Measurements from ENCODE around the gene CUTA. TPM values are rescaled to one million over a fixed set of nuclear protein-coding genes. Genes with fewer than 3 reads are reported as not detected.

Gene CUTA
- total RNA-seq, 1 experiment from 2014 or later, result 186 TPM

DNA sequence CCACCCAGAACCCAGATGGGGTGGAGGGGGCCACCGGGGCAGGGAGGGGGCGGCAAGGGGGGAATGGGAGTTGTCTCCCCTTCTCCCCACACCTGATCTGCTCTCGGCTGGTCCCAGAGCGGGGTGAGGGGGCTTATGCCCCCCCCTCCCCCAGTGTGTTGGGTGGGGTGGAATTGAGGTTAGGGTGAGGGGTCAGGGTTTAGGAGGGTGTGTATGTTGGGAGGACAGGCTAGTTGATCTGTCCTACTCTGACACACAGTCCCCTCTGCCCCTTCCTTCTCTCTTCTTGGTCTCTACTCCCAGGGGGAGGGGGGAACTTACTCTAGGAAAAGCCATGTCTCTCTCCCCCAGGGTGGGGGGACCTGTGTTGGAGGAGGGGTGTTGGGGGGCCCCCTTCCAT is 34.6 kb upstream of the CUTA start:
- DNase-seq (ENCODE audit: low read depth, low spot score) (no peak), ATAC-seq (no peak)
- TF ChIP-seq, protein P1, sequence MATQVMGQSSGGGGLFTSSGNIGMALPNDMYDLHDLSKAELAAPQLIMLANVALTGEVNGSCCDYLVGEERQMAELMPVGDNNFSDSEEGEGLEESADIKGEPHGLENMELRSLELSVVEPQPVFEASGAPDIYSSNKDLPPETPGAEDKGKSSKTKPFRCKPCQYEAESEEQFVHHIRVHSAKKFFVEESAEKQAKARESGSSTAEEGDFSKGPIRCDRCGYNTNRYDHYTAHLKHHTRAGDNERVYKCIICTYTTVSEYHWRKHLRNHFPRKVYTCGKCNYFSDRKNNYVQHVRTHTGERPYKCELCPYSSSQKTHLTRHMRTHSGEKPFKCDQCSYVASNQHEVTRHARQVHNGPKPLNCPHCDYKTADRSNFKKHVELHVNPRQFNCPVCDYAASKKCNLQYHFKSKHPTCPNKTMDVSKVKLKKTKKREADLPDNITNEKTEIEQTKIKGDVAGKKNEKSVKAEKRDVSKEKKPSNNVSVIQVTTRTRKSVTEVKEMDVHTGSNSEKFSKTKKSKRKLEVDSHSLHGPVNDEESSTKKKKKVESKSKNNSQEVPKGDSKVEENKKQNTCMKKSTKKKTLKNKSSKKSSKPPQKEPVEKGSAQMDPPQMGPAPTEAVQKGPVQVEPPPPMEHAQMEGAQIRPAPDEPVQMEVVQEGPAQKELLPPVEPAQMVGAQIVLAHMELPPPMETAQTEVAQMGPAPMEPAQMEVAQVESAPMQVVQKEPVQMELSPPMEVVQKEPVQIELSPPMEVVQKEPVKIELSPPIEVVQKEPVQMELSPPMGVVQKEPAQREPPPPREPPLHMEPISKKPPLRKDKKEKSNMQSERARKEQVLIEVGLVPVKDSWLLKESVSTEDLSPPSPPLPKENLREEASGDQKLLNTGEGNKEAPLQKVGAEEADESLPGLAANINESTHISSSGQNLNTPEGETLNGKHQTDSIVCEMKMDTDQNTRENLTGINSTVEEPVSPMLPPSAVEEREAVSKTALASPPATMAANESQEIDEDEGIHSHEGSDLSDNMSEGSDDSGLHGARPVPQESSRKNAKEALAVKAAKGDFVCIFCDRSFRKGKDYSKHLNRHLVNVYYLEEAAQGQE (IDR thresholded peaks at IDR 0.05; ENCODE audit: low read depth), result no peak
- TF ChIP-seq POLR2A (IDR thresholded peaks at IDR 0.05; ENCODE audit: borderline replicate concordance, extremely low read depth, insufficient read depth, insufficient read length) (no peak), ELF1 (IDR thresholded peaks at IDR 0.05; ENCODE audit: borderline replicate concordance, low read depth) (no peak), JUND (IDR thresholded peaks at IDR 0.05) (no peak), TCF7L2 (IDR thresholded peaks at IDR 0.05; ENCODE audit: borderline replicate concordance, extremely low read depth, insufficient read depth, insufficient read length) (no peak), POLR2AphosphoS5 (IDR thresholded peaks at IDR 0.05; ENCODE audit: low read depth, low read length) (no peak), EZH2 (IDR thresholded peaks at IDR 0.05) (no peak), ZNF274 (IDR thresholded peaks at IDR 0.05; ENCODE audit: low read depth, low read length) (no peak), YY1 (IDR thresholded peaks at IDR 0.05; ENCODE audit: extremely low read depth, insufficient replicate concordance, low read depth, low read length) (no peak), ZFX (IDR thresholded peaks at IDR 0.05) (no peak), RAD21 (IDR thresholded peaks at IDR 0.05; ENCODE audit: low read depth) (no peak), CTCF (IDR thresholded peaks at IDR 0.05 in 2 of 3, conservative IDR thresholded peaks at IDR 0.05 in 1 of 3; ENCODE audit: borderline replicate concordance in 1 of 3, insufficient read depth in 1 of 3, low read depth in 2 of 3, low read length in 2 of 3) (no peak), CBX3 (IDR thresholded peaks at IDR 0.05; ENCODE audit: low read depth) (no peak), ZBTB33 (IDR thresholded peaks at IDR 0.05; ENCODE audit: extremely low read depth, insufficient replicate concordance, low read length) (no peak), FOSL1 (IDR thresholded peaks at IDR 0.05; ENCODE audit: low read depth) (no peak), EZH2phosphoT487 (IDR thresholded peaks at IDR 0.05; ENCODE audit: borderline replicate concordance) (no peak)
- TF ChIP-seq, protein P2, sequence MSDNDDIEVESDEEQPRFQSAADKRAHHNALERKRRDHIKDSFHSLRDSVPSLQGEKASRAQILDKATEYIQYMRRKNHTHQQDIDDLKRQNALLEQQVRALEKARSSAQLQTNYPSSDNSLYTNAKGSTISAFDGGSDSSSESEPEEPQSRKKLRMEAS (IDR thresholded peaks at IDR 0.05), result no peak
- intact Hi-C loops (cut with micrococcal nuclease), result no loop called here
- Histone ChIP-seq H2AFZ (ENCODE audit: low read depth, low read length, poor library complexity, severe bottlenecking) (no peak overlapping the region), H3K9ac (ENCODE audit: low read length) (no peak overlapping the region), H3K4me1 (ENCODE audit: control insufficient read depth in 1 of 2, insufficient read depth in 2 of 2, low read length in 2 of 2) (peaks cover 5 to 11% of the 10 kb centered on the region in 2 experiments; a peak in 3 of 4 replicates), H3K27me3 (ENCODE audit: insufficient read depth, low read length) (no peaks in the 10 kb centered on the region), H3K4me3 (replicated peaks in 1 of 2; ENCODE audit: low read depth in 1 of 2, low read length in 2 of 2) (no peak overlapping the region), H3K9me2 (ENCODE audit: insufficient read depth) (no peaks in the 10 kb centered on the region), H3K36me3 (ENCODE audit: control insufficient read depth in 1 of 2, insufficient read depth in 2 of 2, low read length in 2 of 2) (peaks cover 4 to 14% of the 10 kb centered on the region in 2 experiments; a peak in 3 of 4 replicates), H3K4me2 (ENCODE audit: low read length) (peak overlapping the region; percentile 98; the same call in 1 of the 2 replicates), H3K79me2 (ENCODE audit: insufficient read depth, low read length) (peaks cover 30% of the 10 kb centered on the region), H3K27ac (ENCODE audit: low read depth, low read length) (no peak overlapping the region), H3K9me3 (ENCODE audit: control insufficient read depth in 1 of 2, insufficient read depth in 1 of 2, low read depth in 1 of 2, low read length in 2 of 2) (no peaks in the 10 kb centered on the region), H4K20me1 (ENCODE audit: insufficient read depth) (no peaks in the 10 kb centered on the region)
- ChIA-PET POLR2A (no interaction called here), CTCF (no interaction called here), RAD21 (ENCODE audit: low non-redundant PET in 1 of 2, low total read pairs in 2 of 2, uncharacterized antibody in 2 of 2, unreplicated experiment in 2 of 2) (no interaction called here)
- BruUV-seq (replicated peaks), result no TSS peak
